ENCODE measurements around the gene GEMIN4.

GRCh38 chr17:705011-705410, 47.1 kb downstream of the GEMIN4 start:
- no peak for TF ChIP-seq POLR2A (IDR thresholded peaks at IDR 0.05)
- no peak for TF ChIP-seq CTCF (IDR thresholded peaks at IDR 0.05)

All from transverse colon (tissue), 3 donors.